Suppressor macrophage treated with lipopolysaccharide for 4 hours (primary cell): ENCODE measurements around the gene CDRT15.
A peak's percentile ranks its signal among the peaks of the same experiment; 100 is the strongest.
"Not testable (repeated sequence)": the region's sequence is repeated elsewhere in the genome, so short reads cannot be mapped to it uniquely, and the experiment has no call there.

Source experiments
- DNase-seq: peaks from one replicate; pipeline ENCODE4 v3.0.0-alpha.2; 2020

The CDRT15 gene

DNA sequence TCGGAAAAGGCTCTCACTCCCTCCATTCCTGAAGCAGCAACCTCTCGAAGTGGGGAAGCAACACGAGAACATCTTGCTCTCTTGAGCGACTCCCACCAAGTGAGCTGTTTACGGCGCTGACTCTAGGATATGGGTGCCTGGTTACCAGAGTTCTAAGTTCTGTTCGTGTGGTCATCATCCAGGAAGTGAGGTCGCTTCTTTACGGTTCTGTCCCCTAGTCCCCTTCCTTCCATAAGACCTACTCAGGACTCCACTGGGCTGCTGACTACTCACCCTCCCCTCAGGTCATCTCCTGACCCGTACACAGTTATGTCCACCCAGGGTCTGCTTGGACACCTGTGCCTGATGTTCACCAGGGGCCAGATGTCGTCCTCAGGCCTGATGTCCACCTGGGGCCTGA lies at the start of gene CDRT15:
CDRT15 (minus strand) TSS at position 101 of the 400 bp plus-strand sequence; CDS start at position 72, 29 bp downstream.
- not testable (repeated sequence) for DNase-seq

DNA sequence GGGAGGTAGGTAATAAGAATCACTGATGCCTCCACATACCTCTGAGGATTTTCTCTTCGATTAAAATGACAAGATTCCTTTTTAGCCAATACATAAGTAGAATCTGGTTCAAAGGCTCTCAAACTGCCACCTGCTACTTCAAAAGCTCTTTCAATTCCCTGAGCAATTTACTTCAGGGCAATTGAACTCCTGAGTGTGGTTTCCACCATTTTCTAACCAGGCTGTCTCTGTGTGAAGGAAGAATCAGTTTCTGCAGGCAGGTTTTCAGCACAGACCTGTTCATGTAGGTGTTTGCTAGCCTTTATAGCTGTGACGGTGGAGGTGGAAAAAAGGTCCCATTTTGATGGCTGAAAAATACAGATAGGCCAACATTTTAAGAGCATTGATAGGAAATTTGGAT lies 46.1 kb upstream of the CDRT15 start:
- DNase-seq: no peak

DNA sequence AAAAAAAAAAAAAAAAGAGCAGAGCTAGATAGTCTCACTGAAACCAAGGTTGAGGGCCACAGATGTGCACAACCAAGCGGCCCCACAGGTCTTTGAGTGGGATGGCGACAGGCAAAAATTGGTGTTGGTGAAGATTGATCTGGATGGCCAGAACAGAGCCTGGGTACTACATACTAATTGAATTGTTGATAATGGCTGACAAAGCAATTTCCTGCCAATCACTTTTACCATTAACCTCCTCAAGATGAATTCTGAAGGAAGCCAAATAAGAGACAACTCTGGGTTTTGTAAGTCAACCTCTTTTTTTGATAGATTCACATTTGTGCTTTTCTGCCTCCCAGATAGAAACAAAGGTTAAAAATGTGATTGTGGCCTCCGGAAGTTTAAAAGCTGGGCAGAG lies 44.9 kb upstream of the CDRT15 start:
- no peak for DNase-seq

DNA sequence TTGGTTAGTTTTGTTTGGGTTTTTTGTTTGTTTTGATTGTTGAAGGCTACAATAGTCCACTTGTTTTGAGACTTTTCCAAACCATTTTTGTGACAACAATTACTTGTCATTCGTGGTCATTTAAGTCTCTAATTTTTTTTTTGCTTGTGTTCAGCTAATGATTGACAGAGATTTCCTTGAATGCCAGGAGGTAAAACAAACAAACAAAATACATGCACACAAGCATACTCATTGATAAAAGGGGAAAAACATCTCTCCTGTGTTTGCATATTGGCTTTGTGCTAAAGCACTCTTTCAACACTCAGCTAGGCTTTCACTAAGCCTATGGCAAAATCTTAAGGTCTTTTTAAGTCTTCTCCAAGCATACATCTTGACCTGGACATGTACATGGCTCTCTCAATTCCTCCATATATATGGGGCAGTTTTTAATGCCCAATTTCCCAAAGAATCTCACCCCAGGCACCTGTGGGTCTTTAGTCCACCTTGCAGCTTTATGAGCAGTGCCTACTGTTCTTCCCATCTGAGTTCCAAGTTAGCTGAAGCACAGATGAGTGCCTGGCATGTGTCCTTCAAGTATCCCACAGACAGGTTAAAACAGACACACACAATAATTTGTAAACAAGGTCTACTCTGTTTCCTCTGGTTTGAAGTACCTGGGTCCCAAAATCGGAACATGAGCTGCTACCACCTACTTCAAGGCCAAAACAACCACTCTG lies 40.0 kb upstream of the CDRT15 start:
- DNase-seq: no peak

DNA sequence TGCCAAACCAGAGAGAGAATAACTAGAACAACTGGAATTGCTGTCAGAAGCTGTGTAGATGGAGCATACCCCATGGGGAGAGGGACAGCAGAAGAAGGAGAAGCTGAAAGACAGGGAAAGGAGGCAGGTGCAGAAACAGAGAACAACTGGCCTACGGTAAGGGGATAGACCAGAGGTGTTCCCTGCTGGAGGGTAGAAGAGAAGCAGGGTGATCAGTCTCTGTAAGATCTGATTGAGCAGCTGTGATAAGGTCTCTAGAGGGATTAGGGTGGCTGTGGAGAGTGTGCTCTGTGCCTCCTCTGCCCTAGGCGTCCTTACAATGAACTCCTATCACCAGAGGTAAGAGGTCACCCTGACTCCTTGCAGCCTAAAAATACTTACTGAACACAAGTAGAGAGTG lies 33.8 kb upstream of the CDRT15 start:
- no peak for DNase-seq

DNA sequence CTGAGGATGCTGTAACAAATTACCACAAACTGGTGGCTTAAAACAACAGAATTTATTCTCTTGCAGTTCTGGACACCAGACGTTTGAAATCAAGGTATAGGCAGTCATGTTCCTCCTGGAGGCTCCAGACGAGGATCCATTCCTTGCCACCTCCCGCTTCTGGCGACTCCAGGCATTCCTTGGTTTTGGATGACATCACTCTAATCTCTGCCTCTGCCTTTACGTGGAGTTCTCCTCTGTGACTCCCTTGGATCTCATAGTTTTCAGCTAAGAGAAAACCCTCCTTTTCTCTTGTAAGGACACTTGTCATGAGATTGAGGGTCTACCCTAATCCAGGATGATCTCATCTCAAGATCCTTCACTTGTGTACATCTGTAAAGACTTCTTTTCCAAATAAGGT lies 32.8 kb upstream of the CDRT15 start:
- no peak for DNase-seq

DNA sequence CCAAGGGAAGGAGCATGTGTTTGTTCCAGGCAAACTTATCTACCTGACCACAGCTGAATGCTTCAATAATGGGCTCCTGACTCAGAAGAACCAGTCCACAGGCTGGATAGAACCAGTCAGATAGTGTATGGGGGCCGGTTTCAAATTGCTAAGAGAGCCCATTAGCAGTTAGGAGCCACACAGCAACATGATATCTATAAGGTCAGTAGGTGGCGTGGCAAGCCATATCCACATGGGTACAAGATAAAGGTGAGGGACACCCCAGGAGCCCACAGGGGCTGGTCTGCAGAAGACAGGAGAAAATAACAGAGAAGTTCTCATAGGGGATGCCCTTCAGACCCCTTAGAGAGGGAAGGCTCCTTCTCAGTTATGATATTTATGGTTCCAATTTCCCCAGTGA lies 31.6 kb upstream of the CDRT15 start:
- no peak for DNase-seq

DNA sequence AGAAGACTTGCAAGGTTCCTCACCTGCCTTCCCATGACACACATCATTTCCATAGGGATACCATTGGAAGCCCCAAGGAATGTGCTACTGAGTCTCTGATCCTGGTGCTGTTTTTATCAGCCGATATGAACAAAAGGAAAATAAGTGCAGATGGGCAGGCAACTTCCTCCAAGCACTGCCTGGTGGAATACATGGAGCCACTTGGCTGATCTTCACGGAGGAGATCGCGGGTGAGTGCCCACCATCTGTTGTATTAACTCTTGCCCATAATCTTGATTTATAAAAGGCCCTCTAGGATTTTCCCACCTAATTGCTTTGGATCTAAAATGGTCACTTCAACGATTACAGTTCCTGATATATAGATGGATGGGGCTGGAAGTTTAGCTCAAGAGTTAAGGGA lies 24.7 kb upstream of the CDRT15 start:
- no peak for DNase-seq

DNA sequence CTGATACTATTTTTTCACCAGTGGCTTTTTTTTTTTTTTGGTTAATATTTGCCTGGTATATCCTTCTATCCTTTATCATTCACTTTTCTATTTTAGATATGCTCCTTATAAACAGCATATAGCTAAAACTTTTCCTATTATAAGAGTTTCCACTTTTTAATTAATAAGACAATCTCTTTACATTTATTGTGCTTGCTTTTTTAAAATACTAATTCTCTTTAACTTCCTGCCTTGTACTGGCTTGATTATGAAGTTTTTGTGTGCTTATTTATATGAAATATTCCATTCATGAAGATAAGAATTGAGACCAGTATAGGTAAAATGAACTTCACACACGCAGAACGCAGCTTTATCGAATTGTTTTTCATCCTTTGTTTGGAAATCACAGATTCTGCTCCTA lies 9.0 kb upstream of the CDRT15 start:
- DNase-seq: no peak

DNA sequence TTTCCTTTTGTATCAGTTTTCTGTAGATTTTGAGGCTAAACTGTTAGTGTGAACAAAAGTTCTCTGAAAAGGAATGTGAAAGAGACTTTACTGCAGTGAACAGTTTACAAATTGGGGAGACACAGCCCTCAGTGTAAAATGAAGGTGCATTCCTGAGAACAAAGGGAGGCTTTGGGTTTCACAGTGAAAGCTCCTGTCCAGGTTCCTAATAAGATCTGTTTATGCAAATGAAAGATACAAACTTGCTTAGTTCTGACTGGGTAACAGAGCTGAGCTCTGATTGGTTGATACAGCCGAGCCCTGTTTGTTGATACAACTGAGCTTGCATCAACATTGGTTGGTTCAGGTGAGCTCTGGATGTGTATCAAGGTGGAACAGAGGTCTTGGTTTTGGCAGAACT lies 8.3 kb upstream of the CDRT15 start:
- no peak for DNase-seq

DNA sequence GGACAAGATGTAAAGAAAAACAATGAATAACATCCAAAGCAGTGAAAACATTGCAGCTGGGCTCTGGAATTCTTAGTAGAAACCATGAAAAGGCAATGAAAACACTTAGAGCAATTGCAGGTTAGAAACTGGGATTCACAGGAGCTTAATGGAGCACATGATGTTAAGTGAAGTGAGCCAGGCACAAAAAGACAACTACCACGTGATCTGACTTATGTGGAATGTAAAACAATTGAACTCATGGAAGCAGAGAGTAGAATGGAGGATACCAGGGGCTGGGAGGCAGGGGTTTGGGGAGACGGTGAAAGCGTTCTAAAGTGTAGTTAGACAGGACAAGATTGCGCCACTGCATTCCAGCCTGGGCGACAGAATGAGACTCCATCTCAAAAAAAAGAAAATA lies 2.6 kb upstream of the CDRT15 start:
- not testable (repeated sequence) for DNase-seq

DNA sequence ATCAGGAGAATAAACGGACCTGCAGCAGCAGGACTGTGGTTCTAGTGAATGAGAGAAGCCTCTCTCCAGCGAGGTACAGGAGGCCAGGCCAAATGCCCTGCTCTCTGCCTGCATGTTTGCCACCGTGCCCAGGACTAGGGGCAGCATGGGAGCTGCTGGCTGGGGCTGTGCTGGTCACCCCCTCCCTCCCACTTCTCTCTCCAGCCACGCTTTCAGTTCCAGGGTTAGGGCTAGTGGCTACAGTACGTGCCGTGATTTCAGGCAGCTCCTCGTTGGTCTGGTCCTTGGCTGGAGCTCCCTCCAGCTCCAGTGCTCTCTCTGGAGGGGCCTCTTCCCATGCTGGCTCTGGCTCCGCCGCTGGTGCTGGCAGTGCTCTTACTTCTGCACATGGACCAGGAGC lies 630 bp downstream of the CDRT15 start:
- not testable (repeated sequence) for DNase-seq

DNA sequence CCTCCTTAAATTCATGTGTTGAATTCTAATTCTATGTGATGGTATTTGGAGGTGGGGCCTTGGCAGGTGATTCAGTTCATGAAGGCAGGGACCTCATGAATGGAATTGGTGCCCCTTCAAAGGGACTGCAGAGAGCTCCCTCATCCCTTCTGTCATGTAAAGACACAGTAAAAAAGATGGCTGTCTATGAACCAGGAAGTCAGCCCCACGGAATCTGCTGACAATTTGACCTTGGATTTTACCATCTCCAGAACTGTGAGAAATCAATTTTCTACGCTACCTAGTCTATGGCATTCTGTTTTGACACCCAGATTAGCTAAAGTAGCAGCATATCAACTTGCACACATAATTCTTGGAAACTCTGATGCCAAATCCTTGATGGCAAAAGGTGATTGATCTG lies 1.6 kb downstream of the CDRT15 start:
- DNase-seq: not testable (repeated sequence)

DNA sequence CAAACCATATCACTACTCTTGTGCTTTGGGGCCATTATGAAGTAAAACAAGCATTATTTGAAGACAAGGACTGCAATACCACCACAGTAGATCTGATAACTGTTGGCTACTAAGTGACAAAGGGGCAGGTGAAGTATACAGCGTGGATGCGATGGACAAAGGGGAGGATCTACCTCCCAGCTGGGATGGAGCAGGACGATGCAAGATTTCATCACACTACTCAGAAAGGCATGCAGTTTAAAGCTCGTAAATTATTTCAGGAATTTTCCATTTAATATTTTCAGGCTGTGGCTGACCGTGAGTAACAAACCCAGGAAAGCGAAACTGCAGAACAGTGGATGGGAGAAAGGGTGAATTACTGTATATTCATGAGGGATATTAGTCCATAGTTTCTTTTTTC lies 5.5 kb downstream of the CDRT15 start:
- not testable (repeated sequence) for DNase-seq

DNA sequence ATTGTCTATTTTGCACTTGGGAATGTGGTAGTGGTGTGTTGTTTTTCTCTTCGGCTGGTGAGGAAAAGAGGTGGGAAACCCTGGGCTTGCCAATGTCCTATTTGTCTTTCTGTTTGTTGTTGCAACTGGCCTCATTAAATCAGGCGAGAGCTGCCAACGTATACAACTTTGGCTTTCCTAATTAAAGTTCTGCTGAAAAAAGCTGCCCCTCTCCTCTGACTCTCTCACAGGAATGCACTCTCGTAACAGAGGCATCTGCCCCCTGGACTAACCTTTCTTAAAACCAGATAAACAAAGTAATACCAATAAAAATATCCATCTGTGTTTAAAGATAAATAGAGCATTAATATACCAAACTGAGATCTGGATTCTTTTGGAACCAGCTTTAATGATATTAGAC lies 7.8 kb downstream of the CDRT15 start:
- no peak for DNase-seq

DNA sequence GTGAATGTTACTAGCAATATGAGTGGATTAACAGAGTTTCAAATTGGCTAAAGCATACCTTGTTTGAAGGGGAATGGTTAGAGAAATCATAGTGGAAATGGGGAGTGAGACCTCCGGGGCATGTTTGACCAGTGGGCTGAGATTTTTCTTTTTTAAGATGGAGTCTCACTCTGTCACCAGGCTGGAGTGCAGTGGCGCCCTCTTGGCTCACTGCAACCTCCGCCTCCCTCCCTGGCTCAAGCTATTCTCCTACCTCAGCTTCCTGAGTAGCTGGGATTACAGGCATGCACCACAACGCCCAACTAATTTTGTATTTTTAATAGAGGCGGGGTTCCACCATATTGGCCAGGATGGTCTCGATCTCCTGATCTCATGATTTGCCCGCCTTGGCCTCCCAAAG lies 9.6 kb downstream of the CDRT15 start:
- no peak for DNase-seq

DNA sequence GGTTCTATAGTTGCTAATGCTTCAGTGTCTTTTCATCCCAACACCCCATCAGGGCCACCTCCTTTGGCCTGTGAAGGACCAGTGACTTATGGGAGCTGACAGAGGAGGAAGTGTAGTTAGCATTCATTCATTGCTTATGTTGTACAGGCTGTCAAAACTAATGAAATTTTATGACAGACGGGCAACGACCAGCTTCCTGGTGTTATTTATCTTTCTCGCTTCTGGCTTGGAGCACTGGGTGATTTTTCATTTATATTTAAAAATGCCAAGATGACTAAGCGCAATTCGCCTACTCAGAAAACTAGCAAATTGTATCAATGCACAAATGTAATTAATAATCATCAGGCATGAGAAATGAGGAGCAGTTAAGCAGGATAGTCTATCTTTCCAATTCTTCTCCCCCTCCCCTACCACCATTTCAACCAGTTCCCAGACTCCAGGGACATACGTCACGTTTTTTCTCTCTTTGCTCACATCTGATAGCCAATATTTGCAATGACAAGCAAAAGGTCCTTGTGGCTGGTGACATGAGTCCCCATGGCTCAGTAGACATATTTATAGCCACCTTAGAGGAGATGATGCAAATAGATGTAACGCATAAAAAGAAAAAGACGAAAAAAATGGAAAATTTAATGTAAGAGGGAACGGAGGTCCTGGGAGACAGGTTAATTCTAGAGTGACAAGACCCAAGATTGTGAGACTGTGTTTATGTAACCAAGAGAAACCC lies 11.2 kb downstream of the CDRT15 start:
- no peak for DNase-seq

DNA sequence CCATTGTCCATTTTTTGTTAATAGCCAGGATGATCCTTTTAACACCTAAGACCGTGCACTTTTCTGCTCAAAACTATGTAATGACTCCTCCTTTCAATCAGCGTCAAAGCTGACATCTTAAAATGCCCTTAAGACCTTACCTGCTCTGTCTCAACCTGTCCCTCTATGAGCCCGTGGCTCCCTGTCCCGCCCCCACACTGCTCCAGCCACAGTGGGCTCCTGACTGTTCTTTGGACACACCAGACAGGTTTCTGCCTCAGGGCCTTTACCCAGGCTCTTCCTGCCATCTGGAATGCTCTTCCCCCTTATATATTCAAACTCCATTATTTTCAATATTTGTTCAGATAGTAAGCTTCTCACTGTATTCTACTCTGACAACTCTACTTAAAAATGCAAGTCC lies 14.1 kb downstream of the CDRT15 start:
- DNase-seq: no peak

DNA sequence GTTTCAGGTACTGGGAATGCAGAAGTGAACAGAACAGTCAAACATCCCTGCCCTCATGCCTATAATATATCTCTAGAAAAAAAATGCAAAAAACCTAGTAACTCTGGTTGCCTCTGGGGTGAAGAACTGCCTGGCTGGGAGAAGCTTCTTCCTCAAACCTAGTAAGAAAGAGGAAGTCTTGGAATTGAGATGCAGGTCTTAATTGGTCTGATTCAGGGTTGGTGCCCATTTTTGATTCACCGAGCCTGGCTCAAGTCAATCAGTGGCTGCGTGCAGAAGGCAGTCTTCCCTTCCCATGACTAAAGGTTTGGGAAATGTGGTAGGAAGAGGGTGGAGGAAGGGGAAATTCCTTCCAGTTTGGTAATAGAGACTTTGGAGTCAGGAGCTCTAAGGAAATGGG lies 22.4 kb downstream of the CDRT15 start:
- peak; percentile 15 for DNase-seq

DNA sequence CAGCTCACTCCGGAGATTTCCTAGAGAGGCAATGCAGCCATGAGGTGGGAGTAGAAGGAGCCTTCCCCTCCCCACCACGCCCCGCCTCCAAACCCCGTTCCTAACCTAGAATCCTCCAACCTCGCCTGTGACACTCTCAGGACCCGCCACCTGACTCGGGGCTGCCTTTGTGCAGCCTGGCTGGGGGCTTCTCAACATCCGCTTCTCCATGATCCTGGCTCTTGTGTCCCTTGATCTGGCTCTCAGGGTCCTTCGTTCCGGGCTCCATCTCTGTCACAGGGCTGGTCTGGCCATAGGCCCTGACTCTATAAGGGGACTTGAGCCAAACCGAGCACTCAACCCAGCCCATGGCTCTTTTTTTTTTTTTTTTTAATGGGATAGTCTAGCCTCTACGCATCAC lies 24.3 kb downstream of the CDRT15 start:
- no peak for DNase-seq

DNA sequence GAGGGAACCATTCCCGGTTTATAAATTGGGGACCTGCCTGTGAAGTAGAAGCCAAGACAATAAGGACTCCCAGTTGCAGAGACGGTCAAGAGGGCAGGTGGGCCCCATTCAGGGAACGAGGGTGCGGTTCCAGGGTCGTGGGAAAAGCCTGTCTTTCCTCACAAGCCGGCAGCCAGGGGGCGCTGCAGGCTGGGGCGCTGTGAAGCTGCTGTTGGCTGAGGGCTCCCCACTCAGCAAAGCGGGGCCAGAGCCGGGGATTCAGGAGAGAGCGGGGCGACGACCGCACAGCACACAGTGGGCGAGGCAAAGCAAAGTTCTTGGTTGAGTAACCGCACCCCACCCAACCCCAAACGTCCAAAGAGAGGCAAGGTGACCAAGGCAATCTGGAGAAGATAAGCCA lies 24.9 kb downstream of the CDRT15 start:
- DNase-seq: peak; percentile 47

DNA sequence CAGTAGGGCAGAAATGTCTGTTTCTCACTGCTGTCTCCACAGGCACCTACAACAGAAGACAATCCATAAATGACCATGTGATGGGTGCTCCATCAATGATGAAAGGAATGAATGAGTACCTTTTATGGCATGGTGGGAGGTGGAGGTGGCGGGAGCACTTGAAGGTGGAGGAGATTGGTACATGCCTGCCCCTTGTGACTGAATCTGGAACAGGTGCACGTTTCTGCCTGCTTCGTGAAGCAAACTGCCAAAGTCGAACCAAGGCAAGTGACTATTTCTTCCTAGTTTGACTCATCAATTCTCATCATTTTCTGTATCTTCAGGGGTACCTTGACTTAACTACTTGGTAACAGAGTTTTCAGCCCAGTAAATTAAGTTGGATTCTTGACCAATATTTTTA lies 25.4 kb downstream of the CDRT15 start:
- DNase-seq: no peak

DNA sequence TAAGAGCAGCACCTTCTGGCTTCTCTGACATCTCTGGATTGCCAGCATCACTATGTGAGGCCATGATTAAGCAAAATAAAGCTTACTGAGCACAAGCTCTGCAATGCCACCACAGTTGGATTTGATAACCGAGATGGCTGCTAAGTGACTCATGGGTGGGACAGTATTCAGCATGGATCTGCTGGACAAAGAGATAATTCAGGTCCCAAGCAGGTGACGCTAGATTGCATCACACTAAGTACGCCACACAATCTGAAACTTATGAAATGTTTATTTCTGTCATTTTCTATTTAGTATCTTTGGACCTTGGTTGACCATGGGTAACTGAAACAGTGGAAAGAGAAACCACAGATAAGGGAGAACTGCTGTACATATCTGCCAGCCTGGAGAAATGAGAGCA lies 27.4 kb downstream of the CDRT15 start:
- DNase-seq: no peak

DNA sequence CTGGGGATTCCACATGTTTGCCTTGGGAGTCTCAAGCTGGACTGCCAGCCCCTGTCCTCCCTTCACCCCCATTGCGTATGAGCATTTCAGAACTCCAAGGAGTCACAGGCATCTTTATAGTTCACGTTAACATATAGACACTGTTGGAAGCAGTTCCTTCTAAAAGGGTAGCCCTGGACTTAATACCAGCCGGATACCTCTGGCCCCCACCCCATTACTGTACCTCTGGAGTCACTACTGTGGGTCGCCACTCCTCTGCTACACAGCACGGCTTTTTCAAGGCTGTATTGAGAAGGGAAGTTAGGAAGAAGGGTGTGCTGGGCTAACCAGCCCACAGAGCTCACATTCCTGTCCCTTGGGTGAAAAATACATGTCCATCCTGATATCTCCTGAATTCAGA lies 28.9 kb downstream of the CDRT15 start:
- no peak for DNase-seq

DNA sequence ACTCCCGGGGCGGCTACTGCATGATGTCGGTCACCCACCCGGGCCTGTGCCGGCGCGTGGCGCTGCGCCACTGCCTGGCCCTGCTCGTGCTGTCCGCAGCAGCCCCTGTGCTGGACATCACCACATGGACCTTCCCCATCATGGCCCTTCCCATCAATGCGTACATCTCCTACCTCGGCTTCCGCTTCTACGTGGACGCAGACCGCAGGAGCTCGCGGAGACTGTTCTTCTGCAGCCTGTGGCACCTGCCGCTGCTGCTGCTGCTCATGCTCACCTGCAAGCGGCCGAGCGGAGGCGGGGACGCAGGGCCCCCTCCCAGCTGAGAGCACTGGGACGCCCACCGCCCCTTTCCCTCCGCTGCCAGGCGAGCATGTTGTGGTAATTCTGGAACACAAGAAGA lies 29.8 kb downstream of the CDRT15 start:
- DNase-seq: no peak
